Sigmoid colon (tissue), 7 donors: ENCODE data around the gene NAALADL2. TPM values are rescaled to one million over a fixed set of nuclear protein-coding genes. Genes with fewer than 3 reads are reported as not detected.

Experiments
- DNase-seq: peaks from one replicate; pipeline ENCODE4 v3.0.0-alpha.2; 2019
- H3K27ac ChIP-seq, 4 donors: fragments of 200-600 bp; sonication (generic); one replicate each; pipeline ENCODE4 v1.5.1; 2016 to 2019; ENCODE audit warnings: mild to moderate bottlenecking in 1 of 4
- H3K27me3 ChIP-seq, 3 donors: fragments of 200-600 bp; sonication (generic); one replicate each; pipeline ENCODE4 v1.5.1; 2019; ENCODE audit warnings: mild to moderate bottlenecking in 1 of 3
- H3K36me3 ChIP-seq, 4 donors: fragments of 200-600 bp; sonication (generic); one replicate each; pipeline ENCODE4 v1.5.1; 2016 to 2019
- H3K4me1 ChIP-seq, 4 donors: fragments of 200-600 bp; sonication (generic); one replicate each; pipeline ENCODE4 v1.5.1; 2017 to 2019
- H3K4me3 ChIP-seq, 4 donors: fragments of 200-600 bp; sonication (generic); one replicate each; pipeline ENCODE4 v1.5.1; 2017 to 2019; ENCODE audit warnings: mild to moderate bottlenecking in 2 of 4, moderate library complexity in 1 of 4
- H3K9me3 ChIP-seq, 4 donors: fragments of 200-600 bp in 3 of 4; sonication (generic) in 3 of 4; one replicate each; pipeline versions ENCODE4 v1.5.1 to v1.6.1; 2013 to 2019
- CTCF ChIP-seq, 4 experiments: fragments of 450-650 bp in 3 of 4; fragments of 200-600 bp in 1 of 4; IDR thresholded peaks; one replicate each; pipeline ENCODE4 v1.5.1; 2016 to 2019; ENCODE audit warnings: antibody characterized with exemption in 4 of 4, mild to moderate bottlenecking in 3 of 4, moderate library complexity in 2 of 4
- EP300 ChIP-seq, 4 donors: sonication (generic); formaldehyde crosslinking; IDR thresholded peaks; one replicate each; pipeline ENCODE4 v1.6.1; 2017; ENCODE audit warnings: antibody characterized with exemption in 4 of 4
- POLR2A ChIP-seq, 2 donors: fragments of 450-650 bp; IDR thresholded peaks; one replicate each; pipeline ENCODE4 v1.6.1; 2016; ENCODE audit warnings: antibody characterized with exemption in 2 of 2, mild to moderate bottlenecking in 2 of 2, moderate library complexity in 2 of 2
- POLR2AphosphoS5 ChIP-seq, 4 donors: sonication (generic); formaldehyde crosslinking; IDR thresholded peaks; one replicate each; pipeline ENCODE4 v1.6.1; 2017; ENCODE audit warnings: antibody characterized with exemption in 4 of 4
- WGBS, 2 donors: extraction: QIAGEN DNeasy Blood & Tissue Kit; methylation state at CpG; one replicate each; pipeline ENCODE4 v1.1.7; 2013; 5-methylcytosine and 5-hydroxymethylcytosine counted together
- intact Hi-C: fragments of 100-400 bp; cut with DNase I; formaldehyde crosslinking; loops from one replicate; pipeline ENCODE4 v1.15.1; 2023
- polyA plus RNA-seq, 3 donors: library from polyadenylated mRNA; stranded (reverse); fragments of 200-250 nt; gene quantifications; one replicate each; pipeline ENCODE4 v1.2.3, GENCODE V29; 2013
- total RNA-seq, 4 donors: library from RNA; depleted of rRNA; stranded (reverse); fragments of >200 nt; gene quantifications; one replicate each; pipeline ENCODE4 v1.1.0, GENCODE V29; 2016
- donor health status: healthy with polysubstance abuse.
- donor health status: Bipolar disorder and iron deficiency.
- donor health status: healthy.

NAALADL2 gene
- total and polyA plus RNA-seq, 7 donors, result 0.46 to 18.5 (median 6.0) TPM

GRCh38 chr3:175484666-175485065, 625.5 kb downstream of the NAALADL2 start:
- TF ChIP-seq EP300 (IDR thresholded peaks at IDR 0.05), result no peak
- no peak for TF ChIP-seq POLR2A (IDR thresholded peaks at IDR 0.05)
- no peak for TF ChIP-seq CTCF (IDR thresholded peaks at IDR 0.05)
- TF ChIP-seq POLR2AphosphoS5 (IDR thresholded peaks at IDR 0.05), result no peak
- intact Hi-C loops, result no loop called here
- H3K36me3 ChIP-seq, result no peaks in the 10 kb centered on the region
- H3K4me3 ChIP-seq, result no peak overlapping the region
- 81 to 93% methylated on average over 2 of the region's 2 CpGs for WGBS, 2 donors
- no peaks in the 10 kb centered on the region for H3K27me3 ChIP-seq
- H3K27ac ChIP-seq, result no peak overlapping the region
- no peak for DNase-seq
- no peaks in the 10 kb centered on the region for H3K9me3 ChIP-seq
- H3K4me1 ChIP-seq, result no peaks in the 10 kb centered on the region

- 95 to 96% methylated on average over 1 of the region's 1 CpG for WGBS, 2 donors
- Histone ChIP-seq H3K27ac (no peak overlapping the region), H3K36me3 (no peaks in the 10 kb centered on the region), H3K9me3 (no peaks in the 10 kb centered on the region), H3K27me3 (no peaks in the 10 kb centered on the region), H3K4me1 (no peaks in the 10 kb centered on the region), H3K4me3 (no peak overlapping the region)
- no peak for DNase-seq
- intact Hi-C loops, result no loop called here
- TF ChIP-seq POLR2A (IDR thresholded peaks at IDR 0.05) (no peak), EP300 (IDR thresholded peaks at IDR 0.05) (no peak), CTCF (IDR thresholded peaks at IDR 0.05) (no peak), POLR2AphosphoS5 (IDR thresholded peaks at IDR 0.05) (no peak)
These were observed 626.3 kb downstream of the NAALADL2 start for GRCh38 chr3:175485436-175485835.

DNA sequence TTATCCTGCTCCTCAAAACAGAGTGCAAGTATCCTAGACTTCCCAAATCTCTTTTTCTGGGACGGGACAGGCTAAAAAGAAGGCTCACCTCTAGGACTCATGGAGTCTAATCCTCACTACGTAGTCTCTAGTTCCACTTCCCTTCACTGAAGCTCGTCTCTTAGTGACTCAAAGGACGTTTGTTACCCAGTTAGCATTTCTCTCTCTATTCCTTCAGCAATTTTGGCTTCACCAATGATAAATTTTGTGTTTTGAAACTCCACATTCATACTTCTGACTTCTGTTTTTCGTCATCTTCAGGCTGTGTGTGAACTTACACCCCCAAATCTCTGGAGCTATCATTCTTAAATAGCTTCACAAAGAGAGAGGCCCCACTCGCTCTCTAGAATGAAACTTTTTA, 627.1 kb downstream of the NAALADL2 start:
- 80 to 88% methylated on average over 6 of the region's 6 CpGs for WGBS, 2 donors
- Histone ChIP-seq H3K27ac (no peak overlapping the region), H3K36me3 (no peaks in the 10 kb centered on the region), H3K4me1 (no peaks in the 10 kb centered on the region), H3K27me3 (no peaks in the 10 kb centered on the region), H3K4me3 (no peak overlapping the region), H3K9me3 (no peaks in the 10 kb centered on the region)
- no peak for DNase-seq
- intact Hi-C loops, result no loop called here
- TF ChIP-seq CTCF (IDR thresholded peaks at IDR 0.05) (no peak), EP300 (IDR thresholded peaks at IDR 0.05) (no peak)

DNA sequence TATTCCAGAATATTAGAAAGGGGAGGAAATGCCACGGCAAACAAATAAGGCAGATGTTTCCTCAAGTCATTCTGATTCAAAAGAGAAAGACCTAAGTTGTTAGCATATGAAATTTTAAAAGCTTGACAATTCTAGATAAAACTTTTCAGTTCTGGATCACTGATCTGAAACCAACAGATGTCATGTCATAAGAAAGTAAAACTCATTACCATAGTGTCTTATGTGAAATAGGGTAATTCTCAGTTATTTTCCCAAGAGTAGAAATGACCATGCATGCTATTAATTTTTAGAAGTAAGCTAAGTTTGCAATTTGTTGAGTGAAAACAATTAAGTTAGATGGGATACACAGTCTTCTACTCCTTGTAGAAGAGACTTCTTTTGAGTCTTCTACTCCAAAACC, 630.3 kb downstream of the NAALADL2 start:
- no peak overlapping the region for H3K27ac ChIP-seq
- H3K4me3 ChIP-seq, result no peak overlapping the region
- intact Hi-C loops, result no loop called here
- no peaks in the 10 kb centered on the region for H3K4me1 ChIP-seq
- TF ChIP-seq POLR2AphosphoS5 (IDR thresholded peaks at IDR 0.05) (no peak), EP300 (IDR thresholded peaks at IDR 0.05) (no peak), CTCF (IDR thresholded peaks at IDR 0.05) (no peak), POLR2A (IDR thresholded peaks at IDR 0.05) (no peak)
- no peaks in the 10 kb centered on the region for H3K27me3 ChIP-seq
- H3K36me3 ChIP-seq, result no peaks in the 10 kb centered on the region
- 74 to 93% methylated on average over 1 of the region's 1 CpG for WGBS, 2 donors
- DNase-seq, result no peak
- no peaks in the 10 kb centered on the region for H3K9me3 ChIP-seq

DNA sequence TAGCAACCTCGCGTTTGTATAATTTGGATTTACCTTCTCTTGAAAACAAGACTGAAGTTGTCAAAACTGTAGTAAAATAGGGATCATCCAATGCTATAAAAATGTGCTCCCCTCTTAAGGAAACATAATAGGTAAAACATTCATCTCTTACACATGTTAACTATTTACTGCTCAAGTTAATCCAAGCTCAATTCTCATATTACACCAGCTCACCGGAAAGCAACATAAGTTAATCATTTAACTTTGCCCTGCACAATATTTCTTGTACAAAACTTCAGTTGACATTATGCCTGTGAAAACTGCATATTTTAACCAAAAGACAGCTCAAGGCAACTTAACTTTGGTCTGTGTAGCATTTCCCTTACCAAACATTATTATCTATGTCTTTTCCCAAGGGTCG, 634.2 kb downstream of the NAALADL2 start:
- no peak for DNase-seq
- Histone ChIP-seq H3K36me3 (no peaks in the 10 kb centered on the region), H3K4me3 (no peak overlapping the region), H3K4me1 (no peaks in the 10 kb centered on the region), H3K9me3 (no peaks in the 10 kb centered on the region), H3K27me3 (no peaks in the 10 kb centered on the region), H3K27ac (no peak overlapping the region)
- intact Hi-C loops, result no loop called here
- 36 to 78% methylated on average over 4 of the region's 4 CpGs for WGBS, 2 donors
- TF ChIP-seq CTCF (IDR thresholded peaks at IDR 0.05), result no peak
- no peak for TF ChIP-seq POLR2AphosphoS5 (IDR thresholded peaks at IDR 0.05)
- TF ChIP-seq POLR2A (IDR thresholded peaks at IDR 0.05), result no peak
- TF ChIP-seq EP300 (IDR thresholded peaks at IDR 0.05), result no peak
